GM23338 (cell line): Measurements from ENCODE around the gene CYSRT1.
A peak's percentile ranks its signal among the peaks of the same experiment; 100 is the strongest.

Source experiments
- EZH2 ChIP-seq: fragments of 200-600 bp; sonication (generic); IDR thresholded peaks from one replicate; pipeline ENCODE4 v1.8.0; 2017; ENCODE audit warnings: antibody characterized with exemption, mild to moderate bottlenecking, low read depth; ENCODE audit not compliant: unreplicated experiment
- EZH2phosphoT487 ChIP-seq: fragments of 200-600 bp; sonication (generic); IDR thresholded peaks from one replicate; pipeline ENCODE4 v1.8.1; 2018; ENCODE audit warnings: antibody characterized with exemption; ENCODE audit not compliant: unreplicated experiment
- JUNB ChIP-seq: IDR thresholded peaks from one replicate; pipeline ENCODE4 v1.6.1; 2016; ENCODE audit warnings: antibody characterized with exemption; ENCODE audit not compliant: unreplicated experiment
- POLR2AphosphoS5 ChIP-seq: IDR thresholded peaks from 2 replicates; pipeline ENCODE4 v1.6.1; 2016; ENCODE audit warnings: antibody characterized with exemption, low read depth
- ZNF114 ChIP-seq: fragments of 250-450 bp; sonication (Bioruptor Pico); IDR thresholded peaks from 2 replicates; pipeline ENCODE4 v1.5.0; 2020; ENCODE audit warnings: mild to moderate bottlenecking, moderate library complexity
- ZNF331 ChIP-seq: fragments of 250-450 bp; sonication (Bioruptor Pico); IDR thresholded peaks from 2 replicates; pipeline ENCODE4 v1.5.0; 2020; ENCODE audit warnings: low read depth, mild to moderate bottlenecking, moderate library complexity
- TF ChIP-seq, protein P1 (sequence below), 2 experiments: fragments of 200-600 bp in 1 of 2; sonication (generic) in 1 of 2; conservative IDR thresholded peaks; 2 replicates each; pipeline versions ENCODE4 v1.5.1 to v1.6.1; 2016 to 2017; ENCODE audit warnings: antibody characterized with exemption in 2 of 2, low read depth in 2 of 2, mild to moderate bottlenecking in 2 of 2, moderate library complexity in 1 of 2
- TF ChIP-seq, protein P2 (sequence below): IDR thresholded peaks from one replicate; pipeline ENCODE4 v1.6.1; 2018; ENCODE audit warnings: antibody characterized with exemption; ENCODE audit not compliant: unreplicated experiment

DNA sequence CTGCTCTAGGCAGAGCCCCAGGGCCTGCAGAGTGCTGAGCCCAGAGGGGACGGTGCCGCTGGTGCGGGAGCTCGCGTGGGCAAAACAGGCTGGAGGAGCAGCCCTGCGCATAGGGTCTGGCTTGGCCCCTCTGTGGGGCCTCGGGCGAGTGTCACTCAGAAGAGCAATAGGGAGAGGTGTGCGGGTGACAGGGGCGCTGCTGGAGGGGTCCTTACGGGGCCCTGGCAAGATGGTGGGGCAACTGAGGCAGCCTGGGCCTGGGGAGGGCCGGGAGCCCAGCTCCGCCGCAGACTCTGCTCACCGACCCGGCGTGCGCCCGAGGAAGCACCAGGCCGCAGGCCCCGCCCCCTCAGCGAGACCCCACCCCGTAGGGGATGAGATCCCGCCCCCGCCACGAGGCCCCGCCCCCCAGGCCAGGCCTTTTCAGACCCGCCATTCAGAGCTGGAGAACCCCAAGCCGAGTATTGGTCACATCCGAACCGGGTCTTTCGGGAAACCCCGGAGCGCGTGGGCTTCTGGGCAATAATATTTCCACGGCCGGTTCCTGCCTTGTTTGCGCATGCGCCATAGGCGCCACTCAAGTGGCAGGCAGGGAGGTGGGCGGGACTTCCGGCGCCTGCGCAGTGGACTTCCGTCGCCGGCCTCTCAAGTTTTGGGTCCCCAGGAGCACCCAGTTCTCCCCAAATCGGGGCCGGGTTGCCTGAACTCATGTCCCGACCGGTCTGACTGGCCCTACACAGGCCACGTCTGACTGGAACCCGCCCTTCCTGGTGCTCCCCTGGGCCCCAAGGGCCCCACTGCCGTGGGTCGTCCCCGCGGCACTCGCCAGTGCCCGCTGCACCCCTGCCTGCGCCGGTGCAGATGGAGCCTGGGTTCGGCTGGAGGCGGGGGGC lies 1.6 kb upstream of the CYSRT1 start:
- TF ChIP-seq, protein P1, sequence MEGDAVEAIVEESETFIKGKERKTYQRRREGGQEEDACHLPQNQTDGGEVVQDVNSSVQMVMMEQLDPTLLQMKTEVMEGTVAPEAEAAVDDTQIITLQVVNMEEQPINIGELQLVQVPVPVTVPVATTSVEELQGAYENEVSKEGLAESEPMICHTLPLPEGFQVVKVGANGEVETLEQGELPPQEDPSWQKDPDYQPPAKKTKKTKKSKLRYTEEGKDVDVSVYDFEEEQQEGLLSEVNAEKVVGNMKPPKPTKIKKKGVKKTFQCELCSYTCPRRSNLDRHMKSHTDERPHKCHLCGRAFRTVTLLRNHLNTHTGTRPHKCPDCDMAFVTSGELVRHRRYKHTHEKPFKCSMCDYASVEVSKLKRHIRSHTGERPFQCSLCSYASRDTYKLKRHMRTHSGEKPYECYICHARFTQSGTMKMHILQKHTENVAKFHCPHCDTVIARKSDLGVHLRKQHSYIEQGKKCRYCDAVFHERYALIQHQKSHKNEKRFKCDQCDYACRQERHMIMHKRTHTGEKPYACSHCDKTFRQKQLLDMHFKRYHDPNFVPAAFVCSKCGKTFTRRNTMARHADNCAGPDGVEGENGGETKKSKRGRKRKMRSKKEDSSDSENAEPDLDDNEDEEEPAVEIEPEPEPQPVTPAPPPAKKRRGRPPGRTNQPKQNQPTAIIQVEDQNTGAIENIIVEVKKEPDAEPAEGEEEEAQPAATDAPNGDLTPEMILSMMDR (conservative IDR thresholded peaks at IDR 0.05; ENCODE audit: low read depth in 2 of 2), result no peak
- TF ChIP-seq, protein P2, sequence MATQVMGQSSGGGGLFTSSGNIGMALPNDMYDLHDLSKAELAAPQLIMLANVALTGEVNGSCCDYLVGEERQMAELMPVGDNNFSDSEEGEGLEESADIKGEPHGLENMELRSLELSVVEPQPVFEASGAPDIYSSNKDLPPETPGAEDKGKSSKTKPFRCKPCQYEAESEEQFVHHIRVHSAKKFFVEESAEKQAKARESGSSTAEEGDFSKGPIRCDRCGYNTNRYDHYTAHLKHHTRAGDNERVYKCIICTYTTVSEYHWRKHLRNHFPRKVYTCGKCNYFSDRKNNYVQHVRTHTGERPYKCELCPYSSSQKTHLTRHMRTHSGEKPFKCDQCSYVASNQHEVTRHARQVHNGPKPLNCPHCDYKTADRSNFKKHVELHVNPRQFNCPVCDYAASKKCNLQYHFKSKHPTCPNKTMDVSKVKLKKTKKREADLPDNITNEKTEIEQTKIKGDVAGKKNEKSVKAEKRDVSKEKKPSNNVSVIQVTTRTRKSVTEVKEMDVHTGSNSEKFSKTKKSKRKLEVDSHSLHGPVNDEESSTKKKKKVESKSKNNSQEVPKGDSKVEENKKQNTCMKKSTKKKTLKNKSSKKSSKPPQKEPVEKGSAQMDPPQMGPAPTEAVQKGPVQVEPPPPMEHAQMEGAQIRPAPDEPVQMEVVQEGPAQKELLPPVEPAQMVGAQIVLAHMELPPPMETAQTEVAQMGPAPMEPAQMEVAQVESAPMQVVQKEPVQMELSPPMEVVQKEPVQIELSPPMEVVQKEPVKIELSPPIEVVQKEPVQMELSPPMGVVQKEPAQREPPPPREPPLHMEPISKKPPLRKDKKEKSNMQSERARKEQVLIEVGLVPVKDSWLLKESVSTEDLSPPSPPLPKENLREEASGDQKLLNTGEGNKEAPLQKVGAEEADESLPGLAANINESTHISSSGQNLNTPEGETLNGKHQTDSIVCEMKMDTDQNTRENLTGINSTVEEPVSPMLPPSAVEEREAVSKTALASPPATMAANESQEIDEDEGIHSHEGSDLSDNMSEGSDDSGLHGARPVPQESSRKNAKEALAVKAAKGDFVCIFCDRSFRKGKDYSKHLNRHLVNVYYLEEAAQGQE, result no peak
- TF ChIP-seq POLR2AphosphoS5, result peak; percentile 54
- no peak for TF ChIP-seq EZH2phosphoT487
- TF ChIP-seq EZH2, result no peak
- no peak for TF ChIP-seq ZNF331 (CRISPR knock-in tag)
- no peak for TF ChIP-seq JUNB
- no peak for TF ChIP-seq ZNF114 (CRISPR knock-in tag)
